Hepatocyte (in vitro differentiated cells): ENCODE measurements around the gene CPZ. TPM values are rescaled to one million over a fixed set of nuclear protein-coding genes. Genes with fewer than 3 reads are reported as not detected.
"Not testable (repeated sequence)": the region's sequence is repeated elsewhere in the genome, so short reads cannot be mapped to it uniquely, and the experiment has no call there.

Experiments
- DNase-seq: peaks from one replicate; pipeline ENCODE4 v3.0.0-alpha.2; 2016; ENCODE audit warnings: low spot score
- H2AFZ ChIP-seq: fragments of 200-600 bp; sonication (generic); 2 replicates; pipeline ENCODE4 v1.6.0; 2016; ENCODE audit warnings: antibody characterized with exemption, mild to moderate bottlenecking
- H3K27ac ChIP-seq: fragments of 200-600 bp; sonication (generic); 2 replicates; pipeline ENCODE4 v1.5.1; 2016; ENCODE audit warnings: mild to moderate bottlenecking
- H3K27me3 ChIP-seq: fragments of 200-600 bp; sonication (generic); 2 replicates; pipeline ENCODE4 v1.6.1; 2016
- H3K36me3 ChIP-seq: fragments of 200-600 bp; sonication (generic); replicated peaks from 2 replicates; pipeline ENCODE4 v1.5.1; 2016; ENCODE audit warnings: low read depth; ENCODE audit not compliant: insufficient read depth
- H3K4me1 ChIP-seq: fragments of 200-600 bp; sonication (generic); 2 replicates; pipeline ENCODE4 v1.5.1; 2016; ENCODE audit warnings: mild to moderate bottlenecking, moderate library complexity; ENCODE audit not compliant: insufficient read depth
- H3K4me2 ChIP-seq: fragments of 200-600 bp; sonication (generic); 2 replicates; pipeline ENCODE4 v1.6.0; 2016
- H3K4me3 ChIP-seq: fragments of 200-600 bp; sonication (generic); 2 replicates; pipeline ENCODE4 v1.5.1; 2016; ENCODE audit warnings: mild to moderate bottlenecking
- H3K79me2 ChIP-seq: fragments of 200-600 bp; sonication (generic); 2 replicates; pipeline ENCODE4 v1.6.0; 2017; ENCODE audit warnings: mild to moderate bottlenecking
- H3K9me2 ChIP-seq: fragments of 200-600 bp; sonication (generic); replicated peaks from 2 replicates; pipeline ENCODE4 v1.6.0; 2017; ENCODE audit warnings: mild to moderate bottlenecking; ENCODE audit not compliant: insufficient read depth
- H3K9me3 ChIP-seq: fragments of 200-600 bp; sonication (generic); 2 replicates; pipeline ENCODE4 v1.5.1; 2016; ENCODE audit warnings: low read depth, mild to moderate bottlenecking
- H4K20me1 ChIP-seq: fragments of 200-600 bp; sonication (generic); 2 replicates; pipeline ENCODE4 v1.6.0; 2016; ENCODE audit warnings: mild to moderate bottlenecking; ENCODE audit not compliant: insufficient read depth, poor library complexity, severe bottlenecking
- EZH2 ChIP-seq: fragments of 200-600 bp; sonication (generic); IDR thresholded peaks from 2 replicates; pipeline ENCODE4 v1.6.1; 2016; ENCODE audit warnings: antibody characterized with exemption, mild to moderate bottlenecking, borderline replicate concordance
- EZH2phosphoT487 ChIP-seq: fragments of 200-600 bp; sonication (generic); IDR thresholded peaks from one replicate; pipeline ENCODE4 v1.6.1; 2018; ENCODE audit warnings: antibody characterized with exemption, mild to moderate bottlenecking, low read depth, moderate library complexity; ENCODE audit not compliant: unreplicated experiment, severe bottlenecking
- WGBS: methylation state at CpG from one replicate; pipeline ENCODE4 v1.1.6; 2016; ENCODE audit warnings: low lambda C conversion rate; ENCODE audit errors: missing lambda C conversion rate; 5-methylcytosine and 5-hydroxymethylcytosine counted together
- polyA plus RNA-seq: library from polyadenylated mRNA; unstranded; fragments of >200 nt; fragmentation: Nextera tagmentation; extraction: Ambion mirVana; gene quantifications from 2 replicates; pipeline ENCODE4 v1.2.1, GENCODE V29; 2016
- total RNA-seq: library from RNA; depleted of rRNA; stranded (reverse); fragments of >200 nt; gene quantifications from 2 replicates; pipeline ENCODE4 v1.2.3, GENCODE V29; 2014
- TF ChIP-seq, protein P1 (sequence below): fragments of 200-600 bp; sonication (generic); IDR thresholded peaks from 2 replicates; pipeline ENCODE4 v1.5.1; 2016; ENCODE audit warnings: antibody characterized with exemption, mild to moderate bottlenecking; ENCODE audit not compliant: poor library complexity

CPZ gene
- total and polyA plus RNA-seq, 2 experiments from 2014 or later, result 34.8 to 113 TPM

- not testable (repeated sequence) for H3K9me2 ChIP-seq, H3K27ac ChIP-seq, H3K4me3 ChIP-seq, DNase-seq, H3K27me3 ChIP-seq, H3K79me2 ChIP-seq, H3K4me1 ChIP-seq, H3K36me3 ChIP-seq, H3K4me2 ChIP-seq, H3K9me3 ChIP-seq, H4K20me1 ChIP-seq, H2AFZ ChIP-seq
- WGBS, result 80% methylated on average over 6 of the region's 11 CpGs
Observed at GRCh38 chr4:8634773-8635172, 42.2 kb downstream of the CPZ start.

DNA sequence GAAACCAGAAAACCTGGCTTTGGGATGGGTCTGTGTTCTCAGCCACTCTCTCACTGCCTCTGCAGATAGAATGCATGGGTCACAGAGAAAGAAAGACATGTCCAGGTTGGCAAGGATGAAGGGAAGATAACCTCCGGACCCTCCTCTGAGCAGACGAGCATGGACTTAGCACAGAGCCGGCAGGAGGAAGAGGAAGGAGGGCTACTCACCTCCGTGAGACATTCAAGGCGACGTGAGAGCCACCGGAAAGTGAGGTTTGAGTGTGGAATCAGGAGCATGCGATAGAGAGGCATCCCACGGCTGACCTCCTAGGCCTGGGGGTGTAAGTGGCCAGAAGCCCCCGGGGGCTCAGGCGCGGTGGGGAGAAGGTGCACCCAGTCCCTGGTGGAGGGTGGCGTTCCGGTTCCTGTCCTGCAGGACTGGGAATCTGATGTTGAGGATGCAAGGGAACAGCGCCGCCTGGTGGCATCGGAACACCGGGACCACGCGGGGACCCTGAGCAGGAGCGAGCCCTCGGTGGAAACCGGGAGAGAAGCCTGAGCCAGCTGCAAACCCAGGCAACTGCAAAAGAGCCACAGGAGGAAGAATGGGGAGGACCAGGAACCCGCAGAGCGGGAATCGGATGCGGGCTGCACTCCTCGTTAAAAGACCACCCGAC, 43.5 kb downstream of the CPZ start:
- not testable (repeated sequence) for H4K20me1 ChIP-seq, H3K27me3 ChIP-seq, H3K9me2 ChIP-seq, H3K27ac ChIP-seq, H3K4me1 ChIP-seq, H3K9me3 ChIP-seq, H3K36me3 ChIP-seq, DNase-seq, H3K4me2 ChIP-seq, H3K79me2 ChIP-seq, H3K4me3 ChIP-seq, H2AFZ ChIP-seq
- WGBS, result no CpG with 5 or more reads among the region's 29 CpGs

DNA sequence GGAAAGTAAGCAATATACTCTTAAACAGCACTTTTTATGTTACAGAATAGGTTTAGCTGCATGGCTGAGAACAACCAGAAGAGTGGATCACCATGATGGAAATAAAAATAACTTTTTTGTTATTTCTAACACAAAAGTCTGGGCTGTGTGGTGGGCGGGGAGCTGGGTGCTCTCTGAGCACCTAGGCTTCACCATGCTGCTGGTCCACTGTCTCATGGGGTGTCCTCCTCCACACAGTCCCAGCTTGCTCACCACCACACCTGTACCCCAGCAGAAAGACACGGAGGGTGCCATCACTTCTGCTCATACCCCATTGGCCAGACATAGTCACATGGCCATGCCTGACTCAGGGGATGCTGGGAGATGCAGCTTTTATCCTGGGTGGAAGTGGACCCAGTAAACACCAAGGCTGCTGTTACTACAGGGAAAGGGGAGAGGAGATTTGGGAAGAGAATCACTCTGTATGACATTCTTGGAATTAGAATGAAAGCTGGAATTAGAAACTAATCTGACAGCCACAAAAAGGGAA, 45.0 kb downstream of the CPZ start:
- no peak for DNase-seq
- Histone ChIP-seq H4K20me1 (no peaks in the 10 kb centered on the region), H3K79me2 (no peaks in the 10 kb centered on the region), H3K9me3 (no peaks in the 10 kb centered on the region), H3K36me3 (no peaks in the 10 kb centered on the region), H2AFZ (no peak overlapping the region), H3K4me2 (no peak overlapping the region), H3K4me3 (no peak overlapping the region), H3K4me1 (no peaks in the 10 kb centered on the region), H3K27me3 (peaks cover 6% of the 10 kb centered on the region), H3K27ac (no peak overlapping the region), H3K9me2 (no peaks in the 10 kb centered on the region)
- 67% methylated on average over 2 of the region's 2 CpGs for WGBS
- TF ChIP-seq, protein P1, sequence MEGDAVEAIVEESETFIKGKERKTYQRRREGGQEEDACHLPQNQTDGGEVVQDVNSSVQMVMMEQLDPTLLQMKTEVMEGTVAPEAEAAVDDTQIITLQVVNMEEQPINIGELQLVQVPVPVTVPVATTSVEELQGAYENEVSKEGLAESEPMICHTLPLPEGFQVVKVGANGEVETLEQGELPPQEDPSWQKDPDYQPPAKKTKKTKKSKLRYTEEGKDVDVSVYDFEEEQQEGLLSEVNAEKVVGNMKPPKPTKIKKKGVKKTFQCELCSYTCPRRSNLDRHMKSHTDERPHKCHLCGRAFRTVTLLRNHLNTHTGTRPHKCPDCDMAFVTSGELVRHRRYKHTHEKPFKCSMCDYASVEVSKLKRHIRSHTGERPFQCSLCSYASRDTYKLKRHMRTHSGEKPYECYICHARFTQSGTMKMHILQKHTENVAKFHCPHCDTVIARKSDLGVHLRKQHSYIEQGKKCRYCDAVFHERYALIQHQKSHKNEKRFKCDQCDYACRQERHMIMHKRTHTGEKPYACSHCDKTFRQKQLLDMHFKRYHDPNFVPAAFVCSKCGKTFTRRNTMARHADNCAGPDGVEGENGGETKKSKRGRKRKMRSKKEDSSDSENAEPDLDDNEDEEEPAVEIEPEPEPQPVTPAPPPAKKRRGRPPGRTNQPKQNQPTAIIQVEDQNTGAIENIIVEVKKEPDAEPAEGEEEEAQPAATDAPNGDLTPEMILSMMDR, result no peak
- TF ChIP-seq EZH2 (no peak), EZH2phosphoT487 (no peak)

GRCh38 chr4:8639021-8639420, 46.5 kb downstream of the CPZ start:
- TF ChIP-seq, protein P1, result no peak
- TF ChIP-seq EZH2phosphoT487 (no peak), EZH2 (no peak)
- H3K36me3 ChIP-seq, result no peaks in the 10 kb centered on the region
- no peak overlapping the region for H2AFZ ChIP-seq
- H3K4me3 ChIP-seq, result no peak overlapping the region
- peaks cover 6% of the 10 kb centered on the region for H3K27me3 ChIP-seq
- H3K9me3 ChIP-seq, result no peaks in the 10 kb centered on the region
- no peak for DNase-seq
- no peaks in the 10 kb centered on the region for H3K4me1 ChIP-seq
- H3K4me2 ChIP-seq, result no peak overlapping the region
- H3K9me2 ChIP-seq, result no peaks in the 10 kb centered on the region
- WGBS, result 88% methylated on average over 10 of the region's 10 CpGs
- H3K27ac ChIP-seq, result no peak overlapping the region
- H4K20me1 ChIP-seq, result no peaks in the 10 kb centered on the region
- H3K79me2 ChIP-seq, result no peaks in the 10 kb centered on the region
